HG03378 (cell line): ENCODE data around the gene SPECC1L.

Experiments used
- ATAC-seq: cut with Tn5 transposase; IDR thresholded peaks from one replicate; pipeline ENCODE4 v1.9.1; 2021; ENCODE audit warnings: mild to moderate bottlenecking, moderate library complexity; ENCODE audit not compliant: unreplicated experiment

Gene SPECC1L

DNA sequence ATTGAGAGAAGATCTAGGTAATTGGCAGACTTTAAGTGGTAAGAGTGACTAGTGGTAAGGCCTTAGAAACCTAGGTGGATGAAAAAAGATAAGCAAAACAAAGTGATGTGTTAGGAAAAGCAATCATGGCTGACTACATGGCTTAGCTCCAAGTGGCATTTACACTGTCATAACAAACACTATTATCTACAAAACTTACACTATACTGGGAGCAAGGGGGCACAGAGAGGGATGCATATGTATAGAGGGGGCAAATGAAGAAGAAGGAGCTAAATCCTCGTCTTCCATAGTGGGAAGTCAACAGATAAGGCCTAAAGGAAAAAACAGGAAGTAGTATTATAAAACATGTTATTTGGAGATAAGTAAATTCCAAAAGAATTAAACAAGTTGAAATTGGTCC, 189.3 kb downstream of the SPECC1L start:
- no peak for ATAC-seq

DNA sequence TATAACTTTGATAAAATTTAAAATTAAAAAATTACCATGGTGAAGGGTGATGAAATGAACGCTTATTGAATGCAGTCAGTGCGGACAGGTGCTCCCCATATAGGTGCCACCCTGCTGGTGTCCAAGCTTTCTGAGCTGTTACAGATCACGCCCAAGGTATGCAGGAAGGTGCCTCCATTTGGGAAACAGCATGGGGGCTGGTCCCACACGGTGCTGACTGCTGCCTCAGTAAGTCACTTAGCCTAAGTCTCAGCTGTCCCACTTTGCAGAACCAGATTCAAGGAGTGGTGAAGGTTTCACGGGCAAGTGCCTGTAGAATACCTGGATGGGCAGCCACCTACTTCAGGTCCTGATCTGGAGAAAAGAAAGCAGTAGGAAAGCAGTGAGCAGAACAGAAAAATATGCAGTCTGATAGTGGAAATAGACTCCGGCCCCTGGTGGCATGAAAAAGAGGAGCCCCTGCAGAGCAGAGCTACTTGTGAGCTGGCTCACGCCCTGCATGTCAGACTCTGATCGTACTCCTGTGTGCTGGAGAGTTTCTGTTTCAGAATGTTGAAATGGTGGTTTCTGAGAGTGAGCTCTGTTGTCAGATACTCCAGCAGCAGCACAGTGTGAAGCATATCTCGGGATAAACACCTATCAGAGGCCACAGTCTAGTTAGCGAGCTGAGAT, 189.9 kb downstream of the SPECC1L start:
- ATAC-seq, result no peak

DNA sequence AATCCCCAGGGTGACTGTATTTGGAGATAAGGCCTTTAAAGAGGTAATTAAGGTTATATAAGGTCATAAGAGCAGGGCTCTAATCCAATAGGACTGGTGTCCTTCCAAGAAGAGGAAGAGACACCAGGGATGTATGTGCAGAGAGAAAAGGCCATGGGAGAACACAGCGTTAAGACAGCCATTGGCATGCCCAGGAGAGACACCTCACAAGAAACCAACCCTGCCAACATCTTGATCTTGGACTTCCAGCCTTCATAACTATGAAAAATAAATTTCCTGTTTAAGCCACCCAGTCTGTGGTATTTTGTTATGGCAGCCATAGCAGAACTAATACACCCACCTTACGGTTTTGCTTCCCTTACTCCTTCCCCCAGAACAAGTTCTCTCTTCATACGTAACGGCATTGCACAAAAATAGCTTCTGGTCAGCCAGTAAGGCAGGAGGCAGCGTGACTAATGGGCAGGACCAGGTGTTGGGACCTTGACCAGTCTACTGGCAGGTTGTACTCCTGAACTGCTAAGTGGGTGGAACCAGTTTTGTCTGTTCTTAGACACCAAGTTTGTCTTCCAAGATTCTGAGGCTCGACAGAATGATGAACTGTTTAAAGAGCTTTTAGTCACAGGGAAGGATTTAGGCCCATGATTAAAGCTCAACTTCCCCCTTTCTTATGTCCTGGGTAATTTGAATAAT, 192.6 kb downstream of the SPECC1L start:
- ATAC-seq, result no peak

DNA sequence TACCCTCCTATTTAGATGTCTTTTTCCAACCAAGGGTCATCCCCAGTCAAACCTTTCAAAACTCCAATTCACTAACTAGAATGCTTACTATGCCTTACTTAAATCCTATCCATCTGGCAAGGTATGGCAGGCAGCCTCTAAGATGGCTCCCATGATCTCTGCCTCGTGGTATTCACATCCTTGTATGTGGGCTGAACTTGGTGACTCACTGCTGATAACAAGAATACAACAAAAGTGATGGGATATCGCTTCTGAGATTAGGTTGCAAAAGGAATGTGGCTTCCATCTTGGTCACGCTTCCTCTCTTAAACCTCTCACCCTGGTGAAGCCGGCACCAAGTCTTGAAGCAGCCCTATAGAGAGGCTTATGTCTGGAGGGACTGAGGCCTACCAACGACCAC, 194.9 kb downstream of the SPECC1L start:
- ATAC-seq, result no peak

DNA sequence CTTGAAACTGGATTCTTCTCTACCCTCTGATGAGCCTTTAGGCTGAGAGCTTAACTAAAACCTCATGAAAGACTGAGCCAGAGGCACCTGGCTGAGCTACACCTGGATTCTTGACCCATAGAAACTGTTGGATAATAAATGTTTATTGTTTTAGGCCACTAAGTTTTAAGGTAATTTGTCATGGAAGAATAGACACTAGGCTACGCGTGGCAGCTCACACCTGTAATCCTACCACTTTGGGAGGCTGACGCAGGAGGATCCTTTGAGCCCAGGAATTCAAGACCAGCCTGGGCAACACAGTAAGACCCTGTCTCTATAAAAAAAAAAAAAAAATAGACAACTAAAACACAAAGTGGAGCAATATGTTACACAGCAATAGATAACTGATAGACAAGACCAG, 195.3 kb downstream of the SPECC1L start:
- no peak for ATAC-seq

DNA sequence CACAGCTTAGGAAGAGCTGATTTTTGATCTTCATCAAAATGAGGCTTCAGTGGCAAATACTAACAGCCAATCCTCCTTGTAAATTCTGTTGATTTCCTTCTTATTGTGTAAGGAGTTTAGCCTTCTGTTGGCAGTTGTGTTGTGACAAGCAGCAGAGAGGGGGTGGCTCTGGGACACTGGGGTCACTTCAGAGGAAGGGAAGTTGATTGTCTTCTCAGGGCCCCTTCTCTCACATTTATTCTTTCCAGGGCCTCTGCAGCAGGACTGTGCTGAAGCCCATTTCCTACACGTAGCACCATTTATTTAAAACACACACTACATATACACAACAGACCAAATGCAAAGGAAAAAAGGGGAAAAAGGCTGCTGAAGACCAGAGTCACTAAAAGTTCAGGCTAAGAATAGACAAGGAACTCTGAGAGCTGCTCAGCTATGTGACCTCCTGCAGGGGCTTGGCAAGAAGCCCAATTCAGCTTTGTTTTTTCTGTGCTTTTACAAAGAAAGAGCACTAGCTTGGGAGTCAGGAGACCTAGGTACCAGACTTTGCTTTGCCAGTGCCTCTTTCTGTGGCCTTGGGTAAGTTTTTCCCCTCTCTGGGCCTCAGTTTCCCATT, 196.2 kb downstream of the SPECC1L start:
- ATAC-seq, result no peak

DNA sequence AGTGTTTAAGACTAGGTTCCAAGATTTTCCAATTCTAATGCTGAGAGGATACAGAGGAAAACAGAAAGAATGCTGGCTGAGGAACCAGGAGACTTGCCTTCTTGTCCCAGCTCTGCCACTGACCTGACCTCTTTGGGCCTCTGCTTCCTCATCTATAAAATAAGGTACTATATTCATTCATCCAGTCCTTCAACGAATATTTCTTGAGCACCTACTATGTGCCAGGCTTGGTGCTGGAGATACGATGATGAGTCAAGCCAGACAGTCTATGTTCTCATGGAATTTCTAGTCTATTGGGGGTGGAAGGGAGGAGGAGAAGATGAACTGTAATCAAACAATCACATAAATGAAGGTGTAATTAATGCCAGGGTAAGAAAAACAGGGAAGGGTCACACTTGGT, 196.7 kb downstream of the SPECC1L start:
- no peak for ATAC-seq
